Omental fat pad (tissue), 4 donors: Measurements from ENCODE around the gene TAS2R3. TPM values are rescaled to one million over a fixed set of nuclear protein-coding genes. Genes with fewer than 3 reads are reported as not detected.

Experiments
- ATAC-seq: fragments of 150-250 bp; one replicate; pipeline ENCODE4 v1.9.1; 2016; ENCODE audit warnings: mild to moderate bottlenecking, moderate library complexity; ENCODE audit not compliant: low FRiP score
- DNase-seq: peaks from one replicate; pipeline ENCODE4 v3.0.0-alpha.2; 2019; ENCODE audit warnings: low spot score
- CTCF ChIP-seq, 3 donors: fragments of 450-650 bp; IDR thresholded peaks; one replicate each; pipeline ENCODE4 v1.5.1; 2016 to 2017; ENCODE audit warnings: antibody characterized with exemption in 3 of 3, mild to moderate bottlenecking in 3 of 3, moderate library complexity in 2 of 3
- small RNA-seq: library from RNA; depleted of rRNA; stranded (forward); fragments of <200 nt; gene quantifications from one replicate; pipeline ENCODE3, GENCODE V24; 2016
- total RNA-seq, 4 donors: library from RNA; depleted of rRNA; stranded (reverse); fragments of >200 nt; gene quantifications; one replicate each; pipeline ENCODE4 v1.1.0, GENCODE V29; 2016

The TAS2R3 gene
- total RNA-seq, 4 donors from 2014 or later = 0.63 to 5.4 (median 1.8) TPM

- no peak for TF ChIP-seq CTCF (IDR thresholded peaks at IDR 0.05)
- ATAC-seq (no peak), DNase-seq (no peak)
Observed at GRCh38 chr7:141788296-141788695, 24.4 kb downstream of the TAS2R3 start.

- TF ChIP-seq CTCF (IDR thresholded peaks at IDR 0.05) = no peak
- ATAC-seq (no peak), DNase-seq (no peak)
Observed at GRCh38 chr7:141789917-141790316, 26.0 kb downstream of the TAS2R3 start, which contains the start of gene TAS2R5. Gene TAS2R5, plus strand, starts transcription at chr7:141790217. Its CDS starts 145 bp downstream, at chr7:141790362.

DNA sequence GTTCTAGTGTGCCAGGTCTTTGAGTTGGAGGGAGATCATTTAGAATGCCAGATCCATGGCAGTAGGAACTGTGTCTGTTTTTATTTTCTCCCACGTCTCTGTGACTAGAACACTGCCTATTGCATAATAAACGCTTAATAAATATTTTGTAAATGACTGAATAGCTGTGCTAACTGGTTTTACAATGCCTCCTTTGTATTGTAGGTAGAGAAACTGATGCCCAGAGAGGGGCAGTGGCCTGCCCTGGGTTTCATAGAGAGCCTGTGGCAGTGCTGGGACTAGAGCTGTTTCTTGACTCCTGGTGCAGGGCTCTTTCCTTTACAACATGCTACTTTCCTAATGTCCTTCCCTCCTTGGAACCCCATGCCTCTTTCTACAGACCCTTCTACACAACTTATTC is 28.6 kb downstream of the TAS2R3 start:
- TF ChIP-seq CTCF (IDR thresholded peaks at IDR 0.05) = no peak
- no peak for DNase-seq
- ATAC-seq = no peak

Small RNA genes lying within 50 kb of the gene (small RNA-seq; reads per million reads assigned to genes)
- gene RNU1-82P = not detected

Other genes with a start within 250 kb of the TAS2R3 start
- 10 to 100 TPM; 17.3 to 22.5 (median 19.7) TPM for gene AGK, start 212.7 kb upstream of the TAS2R3 start, total RNA-seq
- 10 to 100 TPM; 12.4 to 28.4 (median 19.6) TPM for gene DENND11, start 61.9 kb upstream of the TAS2R3 start, total RNA-seq
- gene WEE2, start 55.7 kb upstream of the TAS2R3 start, total RNA-seq = under 1 TPM in 1 of 4 donors, not detected in 3; 0.79 TPM
- gene SSBP1, start 25.7 kb upstream of the TAS2R3 start, total RNA-seq = 100 to 1,000 TPM in 2 of 4 donors, 10 to 100 TPM in 2; 76.8 to 106 (median 92.0) TPM
- 1 to 10 TPM in 2 of 4 donors, under 1 TPM in 2; 0.84 to 3.6 (median 1.6) TPM for gene TAS2R4, start 12.6 kb downstream of the TAS2R3 start, total RNA-seq
- gene TAS2R5, start 26.1 kb downstream of the TAS2R3 start, total RNA-seq = 1 to 10 TPM; 2.0 to 4.9 (median 3.4) TPM
- not detected for gene PRSS37, start 77.4 kb downstream of the TAS2R3 start, total RNA-seq
- under 1 TPM in 1 of 4 donors, not detected in 3; 0.95 TPM for gene OR9A4, start 152.3 kb downstream of the TAS2R3 start, total RNA-seq
- gene CLEC5A, start 182.9 kb downstream of the TAS2R3 start, total RNA-seq = 1 to 10 TPM in 1 of 4 donors, under 1 TPM in 3; 0.25 to 1.1 (median 0.53) TPM
- not detected for gene TAS2R38, start 209.7 kb downstream of the TAS2R3 start, total RNA-seq
- 10 to 100 TPM in 1 of 4 donors, 1 to 10 TPM in 1, under 1 TPM in 2; 0.93 to 27.6 (median 1.2) TPM for gene MGAM, start 231.8 kb downstream of the TAS2R3 start, total RNA-seq